Duodenal mucosa (tissue), 2 donors: Measurements from ENCODE around the gene HTR1D.
A peak's percentile ranks its signal among the peaks of the same experiment; 100 is the strongest.

Experiments
- H3K27ac ChIP-seq: one replicate; pipeline ENCODE4 v1.7.0; 2013; ENCODE audit warnings: low read depth, low read length
- H3K27me3 ChIP-seq, 2 donors: one replicate each; pipeline ENCODE4 v1.7.0; 2013; ENCODE audit warnings: low read length in 2 of 2, control low read depth in 1 of 2; ENCODE audit not compliant: insufficient read depth in 2 of 2, control insufficient read depth in 1 of 2
- H3K36me3 ChIP-seq, 2 donors: one replicate each; pipeline ENCODE4 v1.7.0; 2013; ENCODE audit warnings: low read length in 2 of 2, control low read depth in 1 of 2; ENCODE audit not compliant: insufficient read depth in 2 of 2, control insufficient read depth in 1 of 2
- H3K4me1 ChIP-seq, 2 donors: one replicate each; pipeline ENCODE4 v1.7.0; 2013; ENCODE audit warnings: low read length in 2 of 2, control low read depth in 1 of 2; ENCODE audit not compliant: insufficient read depth in 2 of 2, control insufficient read depth in 1 of 2
- H3K4me3 ChIP-seq, 2 donors: one replicate each; pipeline ENCODE4 v1.7.0; 2013; ENCODE audit warnings: low read length in 2 of 2, low read depth in 1 of 2
- H3K9ac ChIP-seq, 2 donors: one replicate each; pipeline ENCODE4 v1.7.0; 2013; ENCODE audit warnings: low read length in 2 of 2, low read depth in 1 of 2
- H3K9me3 ChIP-seq, 2 donors: one replicate each; pipeline ENCODE4 v1.7.0; 2013; ENCODE audit warnings: low read length in 2 of 2, control low read depth in 1 of 2; ENCODE audit not compliant: control insufficient read depth in 1 of 2

HTR1D gene

DNA sequence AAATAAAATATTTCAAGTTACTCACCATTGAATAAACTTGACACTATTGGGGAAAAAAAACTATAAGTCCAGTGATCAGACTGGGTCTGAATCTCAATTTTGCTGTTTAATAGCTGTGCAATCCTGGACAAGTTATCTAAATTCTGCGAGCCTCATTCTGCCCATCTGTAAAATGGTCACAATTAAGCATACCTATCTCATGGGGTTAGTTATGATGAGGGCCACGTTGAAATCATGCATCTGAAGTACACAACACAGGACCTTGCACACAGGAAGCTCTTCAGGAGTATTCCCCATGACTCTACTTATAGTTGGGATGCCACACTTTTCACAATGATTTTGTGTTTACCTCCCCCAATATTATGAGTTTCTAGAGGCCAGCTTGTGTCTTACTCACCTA is 3.8 kb upstream of the HTR1D start:
- Histone ChIP-seq H3K4me1 (peaks cover 11 to 19% of the 10 kb centered on the region in 2 donors), H3K27me3 (peaks cover under 1 to 3% of the 10 kb centered on the region in 2 donors), H3K36me3 (no peaks in the 10 kb centered on the region), H3K9me3 (no peaks in the 10 kb centered on the region), H3K27ac (no peak overlapping the region), H3K9ac (no peak overlapping the region), H3K4me3 (no peak overlapping the region)

GRCh38 chr1:23216771-23217420 is 406 bp downstream of the HTR1D start:
- peak overlapping the region; percentile 62 to 63 for H3K4me3 ChIP-seq
- no peaks in the 10 kb centered on the region for H3K36me3 ChIP-seq
- H3K4me1 ChIP-seq, result peaks cover 6 to 7% of the 10 kb centered on the region in 2 donors
- peak overlapping the region; percentile 42 to 54 for H3K9ac ChIP-seq
- peaks cover 6 to 8% of the 10 kb centered on the region in 2 donors for H3K27me3 ChIP-seq
- no peak overlapping the region for H3K27ac ChIP-seq
- H3K9me3 ChIP-seq, result no peaks in the 10 kb centered on the region

DNA sequence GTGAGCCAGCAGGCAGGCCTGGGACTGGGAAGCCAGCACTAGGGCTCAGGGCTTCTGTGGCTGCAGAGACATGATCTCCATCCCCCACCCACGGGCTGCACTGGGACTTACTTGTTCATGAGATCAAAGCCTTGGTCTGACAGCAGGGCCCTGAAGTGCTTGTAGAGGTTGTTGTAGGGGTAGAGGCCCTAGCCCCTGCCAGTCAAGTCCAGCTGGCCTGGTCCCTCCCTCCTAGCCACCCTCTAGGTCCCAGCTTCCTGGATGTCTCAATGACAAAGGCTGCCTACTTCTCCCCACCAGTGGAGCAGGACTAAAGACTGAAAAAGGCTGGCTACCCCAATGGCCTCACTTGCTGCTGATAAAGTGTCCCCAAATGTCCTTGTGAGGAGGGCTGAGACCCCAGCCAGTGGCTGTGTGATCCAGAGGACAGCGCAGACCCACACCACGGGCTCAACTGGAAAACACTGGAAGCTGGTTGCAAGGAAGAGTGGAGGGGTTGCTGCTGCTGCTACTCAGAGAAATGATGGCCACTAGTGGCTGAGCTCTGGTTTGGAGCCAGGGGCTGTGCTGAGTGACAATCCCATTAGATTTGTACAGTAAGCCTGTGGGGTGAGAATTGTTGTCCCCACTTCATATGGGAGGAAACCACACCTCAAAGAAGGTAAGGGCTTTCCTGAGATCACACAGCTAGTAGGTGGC is 1.4 kb downstream of the HTR1D start:
- no peak overlapping the region for H3K27ac ChIP-seq
- no peaks in the 10 kb centered on the region for H3K9me3 ChIP-seq
- peaks cover 6 to 7% of the 10 kb centered on the region in 2 donors for H3K4me1 ChIP-seq
- peaks cover 6 to 8% of the 10 kb centered on the region in 2 donors for H3K27me3 ChIP-seq
- H3K4me3 ChIP-seq, result peak overlapping the region; percentile 62 to 63
- H3K36me3 ChIP-seq, result no peaks in the 10 kb centered on the region
- peak overlapping the region; percentile 42 to 54 for H3K9ac ChIP-seq

- H3K9me3 ChIP-seq, result no peaks in the 10 kb centered on the region
- H3K27ac ChIP-seq, result no peak overlapping the region
- H3K4me3 ChIP-seq, result no peak overlapping the region
- peaks cover 6 to 8% of the 10 kb centered on the region in 2 donors for H3K27me3 ChIP-seq
- no peaks in the 10 kb centered on the region for H3K36me3 ChIP-seq
- H3K9ac ChIP-seq, result no peak overlapping the region
- H3K4me1 ChIP-seq, result peaks cover 6 to 7% of the 10 kb centered on the region in 2 donors
Measured at GRCh38 chr1:23215291-23215690, 2.0 kb downstream of the HTR1D start.

DNA sequence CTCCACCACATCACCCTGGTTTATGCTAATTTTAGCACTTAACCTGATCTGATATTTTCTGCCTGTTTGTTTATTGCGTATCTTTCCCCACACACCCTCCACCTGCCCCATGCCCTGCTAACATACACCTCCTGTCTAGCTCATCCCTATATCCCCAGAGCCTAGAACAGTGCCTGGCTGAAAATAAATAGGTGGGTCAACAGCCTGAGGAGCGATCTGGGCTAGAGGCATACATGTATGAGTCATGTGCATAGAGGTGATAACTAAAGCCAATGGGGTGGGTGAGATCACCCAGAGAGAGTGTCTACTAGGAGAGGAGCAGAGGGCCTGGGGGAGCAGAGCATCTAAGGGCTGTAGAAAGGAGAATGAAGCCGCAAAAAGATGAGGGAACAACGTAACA is 2.7 kb downstream of the HTR1D start:
- no peaks in the 10 kb centered on the region for H3K9me3 ChIP-seq
- H3K27me3 ChIP-seq, result peaks cover 6 to 8% of the 10 kb centered on the region in 2 donors

GRCh38 chr1:23211955-23212354 is 5.3 kb downstream of the HTR1D start:
- Histone ChIP-seq H3K9me3 (no peaks in the 10 kb centered on the region), H3K27me3 (peaks cover 6 to 8% of the 10 kb centered on the region in 2 donors), H3K27ac (no peak overlapping the region), H3K4me1 (peaks cover 6 to 7% of the 10 kb centered on the region in 2 donors), H3K4me3 (no peak overlapping the region), H3K36me3 (no peaks in the 10 kb centered on the region), H3K9ac (no peak overlapping the region)

More for the DNA sequence above, 2.7 kb downstream of the HTR1D start:
- H3K4me3 ChIP-seq, result no peak overlapping the region
- no peaks in the 10 kb centered on the region for H3K36me3 ChIP-seq
- H3K9ac ChIP-seq, result no peak overlapping the region
- H3K4me1 ChIP-seq, result peaks cover 6 to 7% of the 10 kb centered on the region in 2 donors
- no peak overlapping the region for H3K27ac ChIP-seq

DNA sequence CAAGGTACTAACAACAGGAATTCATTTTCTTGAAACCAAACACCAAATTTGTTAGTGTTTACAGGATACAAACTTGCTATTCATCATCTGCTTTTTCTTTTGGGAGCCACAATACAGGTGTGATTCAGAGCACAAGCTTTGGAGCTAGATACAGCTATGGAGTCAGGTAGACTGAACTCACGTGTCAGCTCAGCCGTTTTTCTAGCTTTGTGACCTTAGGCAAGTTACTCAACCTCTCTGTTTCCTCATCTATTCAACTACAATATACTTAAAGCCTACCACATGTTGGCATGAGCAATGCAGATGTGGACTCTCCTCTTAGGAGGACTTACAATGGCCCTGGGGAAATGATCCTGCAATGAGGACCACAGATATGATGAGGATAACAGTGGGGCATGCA is 6.3 kb downstream of the HTR1D start:
- H3K4me1 ChIP-seq, result peaks cover 3% of the 10 kb centered on the region in 2 donors
- no peak overlapping the region for H3K27ac ChIP-seq
- H3K9ac ChIP-seq, result no peak overlapping the region
- peaks cover 3 to 5% of the 10 kb centered on the region in 2 donors for H3K27me3 ChIP-seq
- H3K4me3 ChIP-seq, result no peak overlapping the region
- no peaks in the 10 kb centered on the region for H3K9me3 ChIP-seq
- H3K36me3 ChIP-seq, result no peaks in the 10 kb centered on the region

DNA sequence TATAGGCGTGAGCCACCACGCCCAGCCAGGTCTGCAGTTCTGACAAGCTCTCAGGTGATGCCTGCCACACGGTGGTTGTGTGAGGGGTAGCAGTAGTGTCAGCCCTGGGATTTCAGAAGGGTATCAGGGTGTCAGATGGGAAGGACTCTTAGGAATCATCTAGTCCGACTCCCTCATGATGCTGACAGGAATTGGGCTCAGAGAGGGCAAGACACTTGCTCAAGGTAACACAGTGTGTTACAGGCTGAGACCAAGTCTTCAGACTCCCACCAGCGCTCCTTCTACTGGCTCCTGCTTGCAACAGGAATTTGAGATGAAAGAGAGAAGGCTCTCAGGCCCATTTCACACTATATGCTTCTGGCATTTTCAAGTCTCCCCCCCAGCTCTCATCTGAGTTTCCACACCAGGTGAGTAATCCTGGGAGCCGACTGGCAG is 6.9 kb downstream of the HTR1D start:
- no peak overlapping the region for H3K27ac ChIP-seq
- H3K4me3 ChIP-seq, result no peak overlapping the region
- no peaks in the 10 kb centered on the region for H3K9me3 ChIP-seq
- no peaks in the 10 kb centered on the region for H3K36me3 ChIP-seq
- H3K9ac ChIP-seq, result no peak overlapping the region
- no peaks in the 10 kb centered on the region for H3K27me3 ChIP-seq
- H3K4me1 ChIP-seq, result no peaks in the 10 kb centered on the region

DNA sequence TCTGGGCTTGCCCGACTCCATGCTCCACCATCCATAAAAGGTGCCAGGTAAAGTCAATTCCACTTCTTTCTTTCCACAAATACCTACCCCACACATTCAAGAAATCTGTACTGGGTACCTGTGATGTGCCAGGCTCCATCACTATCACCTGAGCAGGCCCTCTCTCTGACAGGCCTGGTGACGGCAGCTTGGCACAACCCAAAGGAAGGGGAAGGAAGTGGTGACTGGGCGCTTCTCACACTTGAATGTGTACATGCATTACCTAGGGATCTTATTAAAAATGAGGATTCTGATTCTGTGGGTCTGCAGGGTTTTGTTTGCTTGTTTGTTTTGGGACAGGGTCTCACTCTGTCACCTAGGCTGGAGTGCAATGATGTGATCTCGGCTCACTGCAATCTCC is 7.5 kb downstream of the HTR1D start:
- Histone ChIP-seq H3K36me3 (no peaks in the 10 kb centered on the region), H3K4me3 (no peak overlapping the region), H3K9ac (no peak overlapping the region), H3K4me1 (no peaks in the 10 kb centered on the region), H3K27me3 (no peaks in the 10 kb centered on the region), H3K9me3 (no peaks in the 10 kb centered on the region), H3K27ac (no peak overlapping the region)

GRCh38 chr1:23208527-23208926 is 8.8 kb downstream of the HTR1D start:
- Histone ChIP-seq H3K9me3 (no peaks in the 10 kb centered on the region), H3K36me3 (no peaks in the 10 kb centered on the region), H3K9ac (no peak overlapping the region), H3K27me3 (no peaks in the 10 kb centered on the region), H3K4me1 (no peaks in the 10 kb centered on the region), H3K4me3 (no peak overlapping the region), H3K27ac (no peak overlapping the region)
